ENCODE measurements around the gene TACC2.

The TACC2 gene

GRCh38 chr10:122227754-122228153, 238.8 kb downstream of the TACC2 start:
- DNase-seq (ENCODE audit: insufficient read length, low spot score) = no peak
- TF ChIP-seq CTCF (IDR thresholded peaks at IDR 0.05; ENCODE audit: insufficient read depth, missing control alignments) = no peak
- FAIRE-seq = no peak

- no peak for TF ChIP-seq CTCF (IDR thresholded peaks at IDR 0.05; ENCODE audit: insufficient read depth, missing control alignments)
- DNase-seq (ENCODE audit: insufficient read length, low spot score) (no peak), FAIRE-seq (no peak)
Measured at GRCh38 chr10:122229666-122230065, 240.7 kb downstream of the TACC2 start.

DNA sequence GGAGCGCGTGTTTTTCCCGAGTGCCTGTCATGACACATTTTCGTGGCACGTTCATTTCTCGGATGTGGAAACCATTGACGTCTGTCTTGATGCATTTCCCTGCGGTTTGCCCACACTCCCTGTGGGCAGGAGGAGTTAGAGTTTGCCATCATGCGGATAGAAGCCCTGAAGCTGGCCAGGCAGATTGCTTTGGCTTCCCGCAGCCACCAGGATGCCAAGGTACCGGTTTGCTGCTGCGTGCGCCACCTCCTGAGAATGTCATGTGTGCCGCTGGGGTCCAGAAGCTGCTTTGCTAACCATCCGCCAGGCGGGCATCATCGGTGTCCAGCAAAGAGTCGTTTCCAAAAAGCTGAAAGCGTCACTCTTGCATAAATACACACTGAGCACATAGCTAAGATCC, 241.3 kb downstream of the TACC2 start:
- no peak for TF ChIP-seq CTCF (IDR thresholded peaks at IDR 0.05; ENCODE audit: insufficient read depth, missing control alignments)
- no peak for DNase-seq (ENCODE audit: insufficient read length, low spot score)
- no peak for FAIRE-seq

DNA sequence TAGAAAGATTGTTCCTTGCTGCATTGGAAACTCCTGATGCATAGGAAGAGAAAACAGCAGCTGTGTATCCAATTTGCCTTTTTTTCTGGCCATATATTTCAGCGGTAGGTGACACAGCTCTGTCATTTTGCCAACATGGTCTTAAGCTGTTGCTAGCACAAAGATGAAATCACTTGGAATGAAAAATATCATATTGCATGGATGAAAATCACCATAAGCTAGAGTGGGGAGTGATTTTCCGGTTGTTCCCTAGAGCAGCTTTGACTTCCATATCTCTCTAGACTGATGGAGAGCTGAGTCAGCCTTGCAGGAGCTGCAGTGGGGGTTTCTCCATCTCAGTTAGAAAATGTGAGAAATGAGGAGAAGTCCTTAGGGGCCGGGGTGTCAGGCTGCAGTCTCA, 243.8 kb downstream of the TACC2 start:
- DNase-seq (ENCODE audit: insufficient read length, low spot score) = no peak
- FAIRE-seq = no peak

GRCh38 chr10:122233857-122234348, 244.9 kb downstream of the TACC2 start:
- no peak for FAIRE-seq
- no peak for DNase-seq (ENCODE audit: insufficient read length, low spot score)
- TF ChIP-seq CTCF (IDR thresholded peaks at IDR 0.05; ENCODE audit: insufficient read depth, missing control alignments) = no peak

More for the DNA sequence above, 243.8 kb downstream of the TACC2 start:
- TF ChIP-seq CTCF (IDR thresholded peaks at IDR 0.05; ENCODE audit: insufficient read depth, missing control alignments) = no peak

- TF ChIP-seq CTCF (IDR thresholded peaks at IDR 0.05; ENCODE audit: insufficient read depth, missing control alignments) = no peak
- FAIRE-seq (no peak), DNase-seq (ENCODE audit: insufficient read length, low spot score) (no peak)
Measured at GRCh38 chr10:122234416-122234815, 245.5 kb downstream of the TACC2 start.

GRCh38 chr10:122236690-122237306, 247.8 kb downstream of the TACC2 start:
- FAIRE-seq (no peak), DNase-seq (ENCODE audit: insufficient read length, low spot score) (no peak)
- no peak for TF ChIP-seq CTCF (IDR thresholded peaks at IDR 0.05; ENCODE audit: insufficient read depth, missing control alignments)

All from D721Med (cell line).